Keratinocyte (primary cell): ENCODE results near the gene CEL. TPM values are rescaled to one million over a fixed set of nuclear protein-coding genes. Genes with fewer than 3 reads are reported as not detected.
"Not testable (repeated sequence)": the region's sequence is repeated elsewhere in the genome, so short reads cannot be mapped to it uniquely, and the experiment has no call there.

Source experiments
- DNase-seq: peaks from one replicate; pipeline ENCODE4 v3.0.0-alpha.2; 2011; ENCODE audit warnings: low read depth, missing footprints, low spot score
- FAIRE-seq: peaks from 2 replicates; lab custom pipeline; 2011; peaks lifted over from hg19 to GRCh38; lab: Jason Lieb, UNC
- H2AFZ ChIP-seq: 2 replicates; pipeline ENCODE4 v1.6.0; 2012; ENCODE audit warnings: low read length, control low read depth, inconsistent platforms; ENCODE audit not compliant: control insufficient read depth
- H3K27ac ChIP-seq: 2 replicates; pipeline ENCODE4 v1.5.1; 2011; ENCODE audit warnings: low read length; ENCODE audit not compliant: control insufficient read depth, insufficient read depth
- H3K27me3 ChIP-seq: 3 replicates; pipeline ENCODE4 v1.6.0; 2011; ENCODE audit warnings: low read length; ENCODE audit not compliant: control insufficient read depth, insufficient read depth; ENCODE audit errors: extremely low read depth
- H3K36me3 ChIP-seq, 2 experiments: 2 replicates in 1 of 2; 3 replicates in 1 of 2; pipeline ENCODE4 v1.5.1; 2011; ENCODE audit warnings: low read length in 2 of 2, mild to moderate bottlenecking in 1 of 2; ENCODE audit not compliant: control insufficient read depth in 2 of 2, insufficient read depth in 2 of 2; ENCODE audit errors: extremely low read depth in 1 of 2
- H3K4me1 ChIP-seq: 3 replicates; pipeline ENCODE4 v1.5.1; 2011; ENCODE audit warnings: low read length; ENCODE audit not compliant: control insufficient read depth, insufficient read depth; ENCODE audit errors: extremely low read depth
- H3K4me2 ChIP-seq: 3 replicates; pipeline ENCODE4 v1.6.0; 2011; ENCODE audit warnings: low read depth, low read length; ENCODE audit not compliant: control insufficient read depth, insufficient read depth; ENCODE audit errors: extremely low read depth
- H3K4me3 ChIP-seq, 3 experiments: fragments of 200-600 bp in 1 of 3; sonication (generic) in 1 of 3; 2 replicates in 2 of 3; 3 replicates in 1 of 3; pipeline ENCODE4 v1.5.1; 2011 to 2016; ENCODE audit warnings: low read length in 3 of 3, mild to moderate bottlenecking in 3 of 3, control low read depth in 2 of 3, inconsistent platforms in 1 of 3, low read depth in 1 of 3, mixed read lengths in 1 of 3, mixed run types in 1 of 3, moderate library complexity in 1 of 3; ENCODE audit not compliant: control insufficient read depth in 2 of 3, insufficient read depth in 2 of 3; ENCODE audit errors: extremely low read depth in 1 of 3
- H3K79me2 ChIP-seq: 2 replicates; pipeline ENCODE4 v1.6.0; 2012; ENCODE audit warnings: low read length; ENCODE audit not compliant: control insufficient read depth, insufficient read depth
- H3K9ac ChIP-seq: 3 replicates; pipeline ENCODE4 v1.6.0; 2011; ENCODE audit warnings: low read length; ENCODE audit not compliant: control insufficient read depth, insufficient read depth; ENCODE audit errors: extremely low read depth
- H3K9me1 ChIP-seq: 3 replicates; pipeline ENCODE4 v1.6.0; 2011; ENCODE audit warnings: low read length; ENCODE audit not compliant: control insufficient read depth, insufficient read depth; ENCODE audit errors: extremely low read depth
- H3K9me3 ChIP-seq: 2 replicates; pipeline ENCODE4 v1.5.1; 2012; ENCODE audit warnings: low read depth, low read length; ENCODE audit not compliant: control insufficient read depth
- H4K20me1 ChIP-seq: 3 replicates; pipeline ENCODE4 v1.6.0; 2011; ENCODE audit warnings: low read length; ENCODE audit not compliant: control insufficient read depth, insufficient read depth; ENCODE audit errors: extremely low read depth
- EZH2 ChIP-seq: IDR thresholded peaks from one replicate; pipeline ENCODE4 v1.6.1; 2012; ENCODE audit warnings: inconsistent platforms, mild to moderate bottlenecking, low read length, moderate library complexity
- dilution Hi-C: fragments of 300-500 bp; cut with MboI; formaldehyde crosslinking; loops from one replicate; pipeline ENCODE4 v1.7.0; 2020; ENCODE audit warnings: low sequenced_read_pairs; ENCODE audit not compliant: extremely low pct_ligation_motif_present
- polyA plus RNA-seq, 5 experiments: library from polyadenylated mRNA; depleted of rRNA in 3 of 5; stranded (reverse) in 3 of 5; stranded (forward) in 1 of 5; unstranded in 1 of 5; fragments of >200 nt; gene quantifications; 1 replicate in 1 of 5; 2 replicates in 3 of 5; 3 replicates in 1 of 5; pipeline versions ENCODE4 v1.2.1 to v1.2.3, GENCODE V29; 2011 to 2012; ENCODE audit warnings: missing spikeins in 2 of 5, low read depth in 1 of 5, low replicate concordance in 1 of 5
- TF ChIP-seq, protein P1 (sequence below), 3 experiments: IDR thresholded peaks in 1 of 3; conservative IDR thresholded peaks in 1 of 3; optimal IDR thresholded peaks in 1 of 3; 2 replicates in 2 of 3; 3 replicates in 1 of 3; pipeline versions ENCODE3 to v1.5.1; 2011; ENCODE audit warnings: low read length in 3 of 3, mild to moderate bottlenecking in 3 of 3, moderate library complexity in 2 of 3, control low read depth in 1 of 3, inconsistent platforms in 1 of 3; ENCODE audit not compliant: insufficient read depth in 2 of 3; ENCODE audit errors: extremely low read depth in 1 of 3

Gene CEL
- polyA plus RNA-seq, 1 donor (not counting 4 experiments of a cell fraction or from before 2014, with no cell fraction given) = 0.12 TPM

GRCh38 chr9:133067813-133068212, 6.0 kb downstream of the CEL start:
- peak; percentile 73 for DNase-seq
- peak; percentile 93 for FAIRE-seq
- no peaks in the 10 kb centered on the region for H4K20me1 ChIP-seq
- no peaks in the 10 kb centered on the region for H3K36me3 ChIP-seq
- peaks cover 10% of the 10 kb centered on the region for H3K27me3 ChIP-seq
- no peaks in the 10 kb centered on the region for H3K9me3 ChIP-seq
- no peak overlapping the region for H3K9ac ChIP-seq
- TF ChIP-seq, protein P1, sequence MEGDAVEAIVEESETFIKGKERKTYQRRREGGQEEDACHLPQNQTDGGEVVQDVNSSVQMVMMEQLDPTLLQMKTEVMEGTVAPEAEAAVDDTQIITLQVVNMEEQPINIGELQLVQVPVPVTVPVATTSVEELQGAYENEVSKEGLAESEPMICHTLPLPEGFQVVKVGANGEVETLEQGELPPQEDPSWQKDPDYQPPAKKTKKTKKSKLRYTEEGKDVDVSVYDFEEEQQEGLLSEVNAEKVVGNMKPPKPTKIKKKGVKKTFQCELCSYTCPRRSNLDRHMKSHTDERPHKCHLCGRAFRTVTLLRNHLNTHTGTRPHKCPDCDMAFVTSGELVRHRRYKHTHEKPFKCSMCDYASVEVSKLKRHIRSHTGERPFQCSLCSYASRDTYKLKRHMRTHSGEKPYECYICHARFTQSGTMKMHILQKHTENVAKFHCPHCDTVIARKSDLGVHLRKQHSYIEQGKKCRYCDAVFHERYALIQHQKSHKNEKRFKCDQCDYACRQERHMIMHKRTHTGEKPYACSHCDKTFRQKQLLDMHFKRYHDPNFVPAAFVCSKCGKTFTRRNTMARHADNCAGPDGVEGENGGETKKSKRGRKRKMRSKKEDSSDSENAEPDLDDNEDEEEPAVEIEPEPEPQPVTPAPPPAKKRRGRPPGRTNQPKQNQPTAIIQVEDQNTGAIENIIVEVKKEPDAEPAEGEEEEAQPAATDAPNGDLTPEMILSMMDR (optimal IDR thresholded peaks at IDR 0.05 in 1 of 3, IDR thresholded peaks at IDR 0.05 in 1 of 3, conservative IDR thresholded peaks at IDR 0.05 in 1 of 3; ENCODE audit: extremely low read depth in 1 of 3, insufficient read depth in 2 of 3, low read length in 3 of 3) = no peak
- no peak for TF ChIP-seq EZH2
- no peak overlapping the region for H3K27ac ChIP-seq
- peak overlapping the region; percentile 42 for H3K4me2 ChIP-seq
- no peaks in the 10 kb centered on the region for H3K79me2 ChIP-seq
- no peak overlapping the region for H2AFZ ChIP-seq
- no peak overlapping the region for H3K4me3 ChIP-seq
- H3K9me1 ChIP-seq = no peaks in the 10 kb centered on the region
- H3K4me1 ChIP-seq = peaks cover 16% of the 10 kb centered on the region
- dilution Hi-C loops = no loop called here

DNA sequence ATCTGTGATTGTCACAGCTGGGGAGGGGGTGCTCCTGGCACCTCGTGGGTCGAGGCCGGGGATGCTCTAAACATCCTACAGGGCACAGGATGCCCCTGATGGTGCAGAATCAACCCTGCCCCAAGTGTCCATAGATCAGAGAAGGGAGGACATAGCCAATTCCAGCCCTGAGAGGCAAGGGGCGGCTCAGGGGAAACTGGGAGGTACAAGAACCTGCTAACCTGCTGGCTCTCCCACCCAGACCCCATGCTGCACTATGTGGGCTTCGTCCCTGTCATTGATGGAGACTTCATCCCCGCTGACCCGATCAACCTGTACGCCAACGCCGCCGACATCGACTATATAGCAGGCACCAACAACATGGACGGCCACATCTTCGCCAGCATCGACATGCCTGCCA, 6.7 kb downstream of the CEL start:
- H3K9me1 ChIP-seq, H4K20me1 ChIP-seq, H3K9ac ChIP-seq, FAIRE-seq, H3K36me3 ChIP-seq, dilution Hi-C loops, DNase-seq, H2AFZ ChIP-seq, H3K79me2 ChIP-seq, H3K27ac ChIP-seq, H3K4me3 ChIP-seq, H3K27me3 ChIP-seq, H3K9me3 ChIP-seq, H3K4me2 ChIP-seq: not testable (repeated sequence)
- peaks cover 16% of the 10 kb centered on the region for H3K4me1 ChIP-seq

GRCh38 chr9:133070500-133070961, 8.8 kb downstream of the CEL start:
- H3K27me3 ChIP-seq, FAIRE-seq, H3K9me1 ChIP-seq, H3K27ac ChIP-seq, H3K36me3 ChIP-seq, H3K4me3 ChIP-seq, H3K4me2 ChIP-seq, DNase-seq, H3K9me3 ChIP-seq, H2AFZ ChIP-seq, H3K79me2 ChIP-seq, dilution Hi-C loops, H4K20me1 ChIP-seq, H3K9ac ChIP-seq, H3K4me1 ChIP-seq: not testable (repeated sequence)

GRCh38 chr9:133070985-133071384, 9.2 kb downstream of the CEL start:
- H3K9ac ChIP-seq, H3K36me3 ChIP-seq, FAIRE-seq, dilution Hi-C loops, H3K9me1 ChIP-seq, H3K79me2 ChIP-seq, H3K9me3 ChIP-seq, H3K4me3 ChIP-seq, H4K20me1 ChIP-seq, DNase-seq, H3K27ac ChIP-seq, H3K27me3 ChIP-seq, H3K4me2 ChIP-seq, H2AFZ ChIP-seq: not testable (repeated sequence)
- H3K4me1 ChIP-seq = peaks cover 12% of the 10 kb centered on the region
